Measurements from ENCODE around the gene ACOT9. TPM values are rescaled to one million over a fixed set of nuclear protein-coding genes. Genes with fewer than 3 reads are reported as not detected.
A peak's percentile ranks its signal among the peaks of the same experiment; 100 is the strongest.

The ACOT9 gene
- total RNA-seq, 1 experiment from 2014 or later: 72.3 TPM

GRCh38 chrX:23749129-23749528 is 6.1 kb upstream of the ACOT9 start:
- no peak overlapping the region for H2AK5ac ChIP-seq (ENCODE audit: insufficient read length, low read length)
- TF ChIP-seq CTCF (conservative IDR thresholded peaks at IDR 0.05): no peak
- no peak overlapping the region for H2AFZ ChIP-seq (ENCODE audit: low read length)
- H4K8ac ChIP-seq (replicated peaks; ENCODE audit: insufficient read length, low read depth, low read length): no peak overlapping the region
- H3K9me3 ChIP-seq (ENCODE audit: control insufficient read depth, low read depth, low read length): no peaks in the 10 kb centered on the region
- no peak overlapping the region for H3K14ac ChIP-seq (ENCODE audit: insufficient read depth, low read length)
- H3K79me2 ChIP-seq (ENCODE audit: insufficient read depth, low read length): no peaks in the 10 kb centered on the region
- Mint-ChIP-seq H3K27ac (peak overlapping the region in 1 of 3 experiments; percentile 56; a peak in 1 of 7 replicates), H3K27me3 (ENCODE audit: low read depth) (peaks cover 2% of the 10 kb centered on the region; the same call in 1 of the 2 replicates), H3K36me3 (ENCODE audit: insufficient read depth in 1 of 3, low read depth in 3 of 3) (no peaks in the 10 kb centered on the region), H3K4me1 (no peaks in the 10 kb centered on the region), H3K9me3 (no peaks in the 10 kb centered on the region), H3K4me3 (no peak overlapping the region)
- no peak overlapping the region for H3K4me2 ChIP-seq (ENCODE audit: insufficient read depth, insufficient read length, low read length)
- no peaks in the 10 kb centered on the region for H3K4me1 ChIP-seq (ENCODE audit: insufficient read depth, low read length)
- WGBS (ENCODE audit: extremely low coverage, insufficient read length, low lambda C conversion rate): no CpG with 5 or more reads among the region's 4 CpGs
- no peak overlapping the region for H2BK15ac ChIP-seq (ENCODE audit: low read depth, low read length)
- no peak overlapping the region for H4K5ac ChIP-seq (ENCODE audit: insufficient read length, low read depth, low read length)
- no peak for DNase-seq
- no peak overlapping the region for H2BK12ac ChIP-seq (ENCODE audit: insufficient read length, low read depth, low read length)
- H3K4ac ChIP-seq (ENCODE audit: low read depth, low read length): no peak overlapping the region
- no peaks in the 10 kb centered on the region for H3K23me2 ChIP-seq (ENCODE audit: insufficient read length, low read depth, low read length, poor library complexity, severe bottlenecking)
- no peaks in the 10 kb centered on the region for H4K20me1 ChIP-seq (ENCODE audit: control insufficient read depth, insufficient read depth, insufficient read length)
- H4K91ac ChIP-seq (ENCODE audit: insufficient read length, low read depth, low read length): no peak overlapping the region
- H2BK20ac ChIP-seq (ENCODE audit: low read depth, low read length, poor library complexity, severe bottlenecking): no peak overlapping the region
- no peak overlapping the region for H3K9ac ChIP-seq (ENCODE audit: extremely low read depth, insufficient read length, low read length)
- no peak overlapping the region for H3K18ac ChIP-seq (ENCODE audit: insufficient read length, low read depth, low read length)
- H2BK5ac ChIP-seq (ENCODE audit: insufficient read length, low read length): no peak overlapping the region
- no peak overlapping the region for H3K23ac ChIP-seq (ENCODE audit: insufficient read length, low read depth, low read length)
- H3K27me3 ChIP-seq (ENCODE audit: insufficient read depth, low read length): no peaks in the 10 kb centered on the region
- H3T11ph ChIP-seq (ENCODE audit: low read length): no peak overlapping the region
- H3K56ac ChIP-seq (ENCODE audit: insufficient read length, low read depth, low read length): no peak overlapping the region
- H3K79me1 ChIP-seq (ENCODE audit: insufficient read depth, low read depth, low read length, poor library complexity, severe bottlenecking): no peaks in the 10 kb centered on the region
- H2BK120ac ChIP-seq (ENCODE audit: low read depth, low read length, poor library complexity, severe bottlenecking): no peak overlapping the region
- no peak overlapping the region for H3K27ac ChIP-seq (ENCODE audit: insufficient read length, low read depth, low read length)

Data from H9 (cell line).